OCI-M2 (cell line): ENCODE data around the gene TCEAL5.
"Not testable (repeated sequence)": the region's sequence is repeated elsewhere in the genome, so short reads cannot be mapped to it uniquely, and the experiment has no call there.

Source experiments
- DNase-seq: peaks from one replicate; lab custom pipeline; 2025; ENCODE audit not compliant: unreplicated experiment; lab: John Stamatoyannopoulos, UW

TCEAL5 gene

DNA sequence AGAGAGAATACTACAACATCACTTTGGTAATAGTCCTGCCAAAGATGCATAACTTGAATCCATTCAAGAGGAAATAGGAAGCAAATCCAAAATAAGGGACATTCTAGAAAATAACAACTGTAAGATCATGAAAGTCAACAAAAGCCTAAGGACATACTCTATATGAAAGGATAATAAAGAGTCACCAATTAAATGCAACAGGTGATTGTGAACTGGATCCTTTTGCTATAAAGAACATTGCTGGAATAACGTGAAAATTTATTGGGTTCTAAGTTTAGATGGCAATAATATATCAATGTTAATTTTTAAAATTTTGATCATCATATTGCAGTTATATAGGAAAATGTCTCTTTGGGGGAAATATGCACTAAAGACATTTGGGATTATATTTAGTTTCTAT is 41.7 kb downstream of the TCEAL5 start:
- DNase-seq = no peak

DNA sequence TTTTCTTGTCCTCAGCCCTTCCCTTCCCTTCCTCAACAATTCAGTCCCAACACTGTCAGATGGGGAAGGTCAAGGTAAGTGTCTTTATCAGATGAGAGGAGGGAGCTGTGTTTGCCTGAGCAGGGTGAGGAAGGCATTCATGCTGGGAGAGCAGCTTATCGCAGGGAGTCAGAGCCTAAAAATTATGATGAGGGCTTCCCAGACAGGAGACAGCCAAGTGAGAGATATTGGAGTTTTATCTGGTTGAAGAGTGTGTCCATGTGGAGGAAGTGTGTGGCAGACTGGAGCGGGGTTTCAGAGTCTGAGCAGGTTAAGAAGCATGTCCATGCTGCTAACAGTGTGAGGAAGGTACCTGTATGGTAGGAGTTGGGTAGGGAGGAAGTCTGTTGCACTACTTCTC is 43.3 kb downstream of the TCEAL5 start:
- no peak for DNase-seq

DNA sequence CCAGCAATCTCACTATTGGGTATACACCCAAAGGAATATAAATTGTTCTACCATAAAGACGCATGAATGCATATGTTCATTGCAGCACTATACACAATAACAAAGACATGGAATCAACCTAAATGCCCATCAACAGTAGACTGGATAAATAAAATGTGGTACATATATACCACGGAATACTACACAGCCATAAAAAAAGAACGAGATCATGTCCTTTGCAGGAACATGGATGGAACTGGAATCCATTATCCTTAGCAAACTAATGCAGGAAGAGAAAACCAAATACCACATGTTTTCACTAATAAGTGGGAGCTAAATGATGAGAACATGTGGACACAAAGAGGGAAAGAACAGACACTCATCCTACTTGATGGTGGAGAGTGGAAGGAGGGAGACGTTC is 50.6 kb downstream of the TCEAL5 start:
- not testable (repeated sequence) for DNase-seq
